AG09309 (cell line): ENCODE results near the gene CDK3.
"Not testable (repeated sequence)": the region's sequence is repeated elsewhere in the genome, so short reads cannot be mapped to it uniquely, and the experiment has no call there.

Experiments used
- DNase-seq: peaks from one replicate; pipeline ENCODE4 v3.0.0-alpha.2; 2010; ENCODE audit warnings: low read depth
- H3K4me3 ChIP-seq: 2 replicates; pipeline ENCODE4 v1.5.1; 2011; ENCODE audit warnings: mild to moderate bottlenecking, low read depth, low read length, moderate library complexity; ENCODE audit not compliant: control insufficient read depth
- CTCF ChIP-seq: IDR thresholded peaks from 2 replicates; pipeline ENCODE4 v1.5.1; 2011; ENCODE audit warnings: mild to moderate bottlenecking, low read depth, low read length, inconsistent platforms; ENCODE audit not compliant: insufficient read depth, control insufficient read depth; ENCODE audit errors: missing control alignments

The CDK3 gene

GRCh38 chr17:76000755-76001521 is at the start of gene CDK3:
CDK3 (plus strand) TSS chr17:76000855; CDS start chr17:76001426, 571 bp downstream.
- TF ChIP-seq CTCF: no peak
- H3K4me3 ChIP-seq: no peak within 1 kb of the TSS
- DNase-seq: no peak

GRCh38 chr17:75950855-75951554 is 49.6 kb upstream of the CDK3 start:
- H3K4me3 ChIP-seq: no peak overlapping the region
- DNase-seq: no peak
- no peak for TF ChIP-seq CTCF

GRCh38 chr17:75959051-75959838 is 41.4 kb upstream of the CDK3 start:
- no peak for DNase-seq
- H3K4me3 ChIP-seq: no peak overlapping the region
- no peak for TF ChIP-seq CTCF

GRCh38 chr17:75959839-75960511 is 40.7 kb upstream of the CDK3 start:
- no peak for DNase-seq
- H3K4me3 ChIP-seq: no peak overlapping the region
- no peak for TF ChIP-seq CTCF

GRCh38 chr17:75965468-75965867 is 35.2 kb upstream of the CDK3 start:
- DNase-seq: no peak
- TF ChIP-seq CTCF: no peak
- H3K4me3 ChIP-seq: no peak overlapping the region

GRCh38 chr17:75969044-75969443 is 31.6 kb upstream of the CDK3 start:
- not testable (repeated sequence) for H3K4me3 ChIP-seq, DNase-seq
